LNCaP clone FGC (cell line): ENCODE data around the gene APC2.
A peak's percentile ranks its signal among the peaks of the same experiment; 100 is the strongest.

Experiments
- DNase-seq: peaks from one replicate; pipeline ENCODE4 v3.0.0-alpha.2; 2011; ENCODE audit warnings: low read depth
- H3K4me3 ChIP-seq: 2 replicates; pipeline ENCODE4 v1.5.1; 2011; ENCODE audit warnings: mild to moderate bottlenecking, low read depth, low read length, control low read depth
- CTCF ChIP-seq: IDR thresholded peaks from 2 replicates; pipeline ENCODE4 v1.5.1; 2012; ENCODE audit warnings: mild to moderate bottlenecking; ENCODE audit not compliant: control insufficient read depth, insufficient read depth; ENCODE audit errors: extremely low read depth

The APC2 gene

DNA sequence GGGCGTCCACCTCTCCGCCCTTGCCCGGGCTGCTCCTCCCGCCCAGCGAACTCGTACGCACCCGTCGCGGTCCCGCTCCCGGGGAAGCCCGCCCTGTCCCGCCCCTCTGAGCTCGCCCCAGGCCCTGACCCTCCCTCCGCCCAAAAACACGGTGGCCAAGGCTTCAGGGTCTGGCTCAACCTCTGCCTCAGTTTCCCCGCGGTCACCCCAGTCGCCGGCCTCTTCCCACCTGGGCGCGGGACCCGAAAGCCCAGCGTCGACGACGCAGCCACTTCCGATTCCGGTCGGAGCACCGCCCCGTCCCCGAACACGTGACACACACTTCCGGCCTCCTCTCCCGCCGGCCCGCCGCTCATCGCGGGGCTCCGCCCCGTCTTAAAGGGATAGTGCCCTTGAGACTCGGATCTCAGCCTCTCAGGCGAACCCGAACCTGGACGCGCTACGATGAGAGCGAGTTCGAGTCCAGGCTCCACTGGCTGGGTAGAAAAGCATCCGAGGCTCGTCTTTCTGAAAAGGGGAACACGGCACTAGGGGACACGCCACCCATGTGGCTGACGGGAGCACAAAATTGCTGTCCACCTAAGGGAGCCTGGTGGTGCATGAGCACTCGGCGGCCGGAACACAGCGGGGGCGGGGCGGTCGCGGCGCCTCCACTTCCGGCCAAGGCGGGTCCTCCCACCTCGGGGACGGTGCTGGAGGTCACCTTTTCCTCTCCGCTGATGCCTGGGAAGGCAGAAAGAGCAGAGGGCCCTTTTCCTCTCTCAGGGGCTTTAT, 29.2 kb downstream of the APC2 start, which contains the start of gene C19orf25:
TSS of gene C19orf25 (minus strand) at position 282 of the 774 bp plus-strand sequence. CDS start 312 bp downstream, outside the sequence.
- DNase-seq: peak; percentile 73
- peak within 1 kb of the TSS; percentile 93 for H3K4me3 ChIP-seq
- no peak for TF ChIP-seq CTCF

DNA sequence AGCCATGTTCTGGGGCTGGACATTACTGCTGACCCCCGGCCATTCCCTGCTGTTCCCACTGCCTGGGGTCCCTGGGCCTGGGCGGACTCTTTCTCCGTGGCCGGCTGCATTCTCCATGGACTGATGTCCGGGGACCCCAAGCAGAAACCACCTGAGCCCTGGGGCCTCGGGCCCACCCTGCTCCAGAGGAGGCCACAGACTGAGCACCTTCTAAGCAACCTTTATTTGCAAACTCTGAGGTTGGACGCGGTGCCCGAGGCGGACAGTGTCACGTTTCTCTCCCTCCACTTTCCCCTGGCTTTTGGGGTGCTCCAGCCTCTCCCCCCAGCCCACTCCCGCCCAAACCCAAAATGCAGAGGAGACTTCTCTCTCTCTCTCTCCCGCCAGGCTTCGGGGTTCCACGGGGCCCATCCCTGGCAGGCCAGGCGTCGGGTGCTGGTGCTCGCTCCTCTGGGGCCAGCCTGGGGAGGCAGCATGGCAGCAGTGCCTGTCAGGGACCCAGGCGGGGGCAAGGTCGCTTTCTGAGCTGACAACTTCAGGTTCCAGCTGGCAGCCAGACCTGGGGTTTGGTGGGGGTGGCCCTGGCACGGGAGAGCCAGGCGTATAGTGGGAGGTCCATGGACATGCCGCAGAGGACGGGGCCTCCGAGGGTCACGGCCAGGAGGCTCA, 31.4 kb downstream of the APC2 start:
- TF ChIP-seq CTCF: no peak
- DNase-seq: no peak

GRCh38 chr19:1481893-1482360, 32.0 kb downstream of the APC2 start:
- no peak overlapping the region for H3K4me3 ChIP-seq
- no peak for TF ChIP-seq CTCF
- DNase-seq: no peak

More for the DNA sequence above, 31.4 kb downstream of the APC2 start:
- H3K4me3 ChIP-seq: no peak overlapping the region

GRCh38 chr19:1482361-1483130, 32.6 kb downstream of the APC2 start:
- no peak overlapping the region for H3K4me3 ChIP-seq
- DNase-seq: no peak
- TF ChIP-seq CTCF: no peak

DNA sequence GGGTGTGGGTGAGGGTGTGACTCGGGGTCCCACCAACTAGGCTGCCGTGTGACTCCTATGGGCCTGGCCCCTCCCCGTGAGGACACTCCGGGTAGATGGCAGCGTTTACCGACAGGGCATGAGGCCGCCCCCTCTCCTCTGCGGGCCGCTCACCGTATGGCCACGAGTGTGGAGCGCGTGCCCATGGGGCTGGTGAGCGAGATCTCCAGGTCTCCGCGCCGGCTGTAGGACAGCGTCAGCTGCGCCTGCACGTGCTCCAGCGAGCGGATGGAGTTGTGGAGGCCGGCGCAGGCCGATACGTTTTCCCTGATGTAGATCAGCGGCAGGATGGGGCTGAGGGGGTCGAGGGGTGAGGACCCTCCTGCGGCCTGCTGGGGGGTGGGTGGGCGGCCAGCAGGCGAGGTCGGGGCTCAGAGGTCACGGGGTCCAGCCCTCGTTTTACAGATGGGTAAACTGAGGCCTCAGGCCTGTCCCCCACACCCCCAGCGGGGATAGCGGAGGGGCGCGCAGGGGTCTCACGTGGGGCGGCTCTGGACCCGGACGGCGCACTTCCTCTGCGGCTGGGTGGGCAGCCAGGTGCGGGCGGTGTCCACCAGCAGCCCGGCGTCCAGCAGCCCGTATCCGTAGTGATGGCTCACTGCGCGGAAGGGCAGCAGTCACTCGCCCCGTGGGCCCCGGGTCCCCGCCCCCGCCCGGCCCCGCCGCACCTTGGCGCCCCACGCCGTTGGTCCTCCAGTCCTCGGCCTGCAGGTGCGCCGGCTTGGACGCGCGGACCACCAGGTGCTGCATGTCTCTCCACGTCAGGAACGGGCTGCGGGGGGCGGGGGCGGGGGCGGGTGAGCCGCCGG, 33.4 kb downstream of the APC2 start:
- no peak overlapping the region for H3K4me3 ChIP-seq
- DNase-seq: no peak
- no peak for TF ChIP-seq CTCF

DNA sequence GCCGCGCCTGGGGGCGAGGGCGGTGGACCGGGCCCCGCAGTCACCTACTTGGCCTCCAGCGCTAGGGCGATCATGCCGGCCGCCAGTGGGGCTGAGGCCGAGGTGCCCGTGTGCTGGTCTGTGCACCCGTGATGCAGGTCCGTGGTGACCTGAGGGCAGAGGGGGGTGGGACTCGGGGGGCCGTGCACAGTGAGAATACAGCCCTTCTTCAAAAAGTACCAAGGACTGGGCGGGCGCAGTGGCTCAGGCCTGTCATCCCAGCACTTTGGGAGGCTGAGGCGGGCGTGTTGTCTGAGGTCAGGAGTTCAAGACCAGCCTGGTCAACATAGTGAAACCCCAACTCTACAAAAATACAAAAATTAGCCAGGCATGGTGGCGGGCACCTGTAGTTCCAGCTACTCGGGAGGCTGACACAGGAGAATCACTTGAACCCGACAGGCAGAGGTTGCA, 34.1 kb downstream of the APC2 start:
- TF ChIP-seq CTCF: no peak
- no peak for DNase-seq
- H3K4me3 ChIP-seq: no peak overlapping the region
